GM19099 (cell line): ENCODE measurements around the gene FAM162A.

Source experiments
- POLR2A ChIP-seq: IDR thresholded peaks from 3 replicates; pipeline ENCODE4 v1.6.1; 2011; ENCODE audit warnings: low read depth; ENCODE audit not compliant: insufficient read length; ENCODE audit errors: extremely low read depth

The FAM162A gene, protein sequence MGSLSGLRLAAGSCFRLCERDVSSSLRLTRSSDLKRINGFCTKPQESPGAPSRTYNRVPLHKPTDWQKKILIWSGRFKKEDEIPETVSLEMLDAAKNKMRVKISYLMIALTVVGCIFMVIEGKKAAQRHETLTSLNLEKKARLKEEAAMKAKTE

DNA sequence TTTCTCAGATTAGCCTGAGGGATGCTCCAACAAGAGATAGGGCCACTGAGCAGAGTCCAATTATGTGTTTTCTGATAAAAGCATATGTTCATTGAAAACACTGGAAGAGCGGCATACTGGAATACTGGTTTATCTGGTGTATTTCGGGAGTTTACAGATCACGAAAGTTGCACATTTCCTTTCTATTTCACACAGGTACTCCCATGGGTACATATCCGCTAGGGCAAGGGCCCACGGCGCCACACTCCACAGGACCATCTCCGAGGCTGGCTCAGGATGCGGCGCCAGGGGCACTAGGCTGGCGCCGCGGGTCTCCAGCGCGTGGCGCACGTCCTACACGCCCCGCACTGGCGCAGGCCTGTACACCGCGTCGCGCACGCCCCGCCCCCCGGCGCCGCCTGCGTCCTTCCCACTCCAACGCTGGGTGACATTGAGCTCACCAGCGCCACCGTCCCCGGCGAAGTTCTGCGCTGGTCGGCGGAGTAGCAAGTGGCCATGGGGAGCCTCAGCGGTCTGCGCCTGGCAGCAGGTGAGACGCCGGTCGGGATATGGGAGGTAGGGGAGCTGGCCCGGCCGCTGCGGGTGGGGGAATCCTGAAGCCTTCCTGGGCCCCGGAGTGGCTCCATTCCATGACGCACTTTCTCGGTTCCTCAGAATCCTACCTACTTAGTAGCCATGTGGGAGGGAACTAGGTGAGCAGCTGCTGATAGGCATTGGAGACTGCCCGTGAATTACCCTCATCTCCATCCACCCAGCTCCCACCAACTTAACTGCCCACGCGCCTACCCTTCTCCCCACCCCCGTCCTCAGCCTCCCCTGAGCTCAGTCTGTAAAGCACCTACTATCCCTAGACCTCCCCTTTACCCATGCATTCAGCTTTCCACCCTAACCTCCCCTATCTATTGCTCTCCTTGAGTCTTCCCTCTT, at the start of gene FAM162A:
Gene FAM162A, plus strand, starts transcription at position 412 of the 927 bp plus-strand sequence. Its CDS starts 84 bp downstream, at position 496.
- TF ChIP-seq POLR2A: peak; percentile 88

DNA sequence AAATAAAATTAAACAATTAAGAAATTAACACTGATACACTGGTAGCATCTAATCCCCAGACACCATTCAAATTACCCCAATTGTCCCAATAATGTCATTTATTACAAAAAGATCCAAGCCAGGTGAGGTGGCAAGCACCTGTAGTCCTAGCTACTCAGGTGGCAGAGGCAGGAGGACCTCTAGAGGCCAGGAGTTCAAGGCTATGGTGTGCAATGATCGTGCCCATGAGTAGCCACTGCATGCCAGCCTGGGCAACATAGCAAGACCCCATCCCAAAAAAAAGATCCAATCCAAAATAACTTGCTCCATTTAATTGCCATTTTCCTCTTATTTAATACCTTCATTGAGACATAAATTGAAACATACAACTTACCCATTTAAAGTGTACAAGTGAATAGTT, 41.2 kb upstream of the FAM162A start:
- TF ChIP-seq POLR2A: no peak

DNA sequence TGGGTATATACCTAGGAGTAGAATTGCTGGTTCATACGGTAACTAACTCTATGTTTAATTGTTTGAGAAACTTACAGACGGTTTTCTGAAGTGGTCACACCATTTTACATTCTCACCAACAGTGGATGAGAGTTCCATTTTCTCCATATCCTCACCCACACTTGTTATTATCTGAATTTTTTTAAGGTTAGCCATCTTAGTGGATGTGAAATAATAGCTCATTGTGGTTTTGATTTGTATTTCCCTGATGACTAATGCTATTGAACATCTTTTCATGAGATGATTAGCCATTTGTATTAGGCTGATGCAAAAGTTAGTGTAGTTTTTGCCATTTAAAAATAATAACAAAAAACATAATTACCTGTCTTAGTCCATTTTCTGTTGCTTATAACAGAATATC, 40.3 kb upstream of the FAM162A start:
- TF ChIP-seq POLR2A: no peak

DNA sequence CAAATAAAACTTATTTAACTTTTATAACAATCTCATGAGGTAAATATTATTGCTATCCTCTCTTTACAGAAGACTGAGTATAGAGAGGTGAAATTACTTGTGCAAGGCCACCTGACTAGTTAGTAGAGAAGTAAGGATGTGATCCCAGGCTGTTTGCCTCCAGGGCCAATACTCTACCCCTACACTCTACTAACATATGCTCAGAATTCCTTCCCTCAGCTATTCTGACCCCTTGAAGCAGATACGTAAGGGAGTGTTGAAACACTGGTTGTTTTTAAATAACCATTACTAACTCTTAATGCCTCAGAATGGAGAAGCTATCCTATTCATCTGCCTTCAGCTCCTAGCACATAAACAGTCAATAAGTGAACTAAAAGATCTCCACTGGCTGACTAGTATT, 34.8 kb upstream of the FAM162A start:
- TF ChIP-seq POLR2A: no peak

DNA sequence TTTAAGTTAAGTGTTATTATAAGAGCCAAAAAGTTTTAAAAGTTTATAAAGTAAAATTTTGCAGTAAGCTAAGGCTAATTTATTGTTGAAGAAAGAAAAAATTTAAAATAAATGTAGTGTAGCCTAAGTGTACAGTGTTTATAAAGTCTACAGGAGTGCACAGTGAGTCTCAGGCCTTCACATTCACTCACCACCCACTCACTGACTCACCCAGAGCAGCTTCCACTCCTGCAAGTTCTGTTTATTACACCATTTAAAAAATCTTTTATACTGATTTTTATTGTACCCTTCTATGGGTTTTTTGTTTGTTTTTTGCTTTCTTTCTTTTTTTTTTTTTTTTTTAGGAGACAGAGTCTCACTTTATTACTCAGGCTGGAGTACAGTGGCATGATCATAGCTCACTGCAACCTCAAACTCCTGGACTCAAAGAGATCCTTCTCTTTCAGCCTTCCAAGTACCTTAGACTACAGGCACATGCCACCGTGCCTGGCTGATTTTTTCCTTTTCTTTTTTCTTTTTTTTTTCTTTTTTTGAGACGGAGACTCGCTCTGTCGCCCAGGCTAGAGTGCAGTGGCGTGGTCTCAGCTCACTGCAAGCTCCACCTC, 33.1 kb upstream of the FAM162A start:
- TF ChIP-seq POLR2A: no peak

GRCh38 chr3:122351612-122352011, 32.4 kb upstream of the FAM162A start:
- no peak for TF ChIP-seq POLR2A

DNA sequence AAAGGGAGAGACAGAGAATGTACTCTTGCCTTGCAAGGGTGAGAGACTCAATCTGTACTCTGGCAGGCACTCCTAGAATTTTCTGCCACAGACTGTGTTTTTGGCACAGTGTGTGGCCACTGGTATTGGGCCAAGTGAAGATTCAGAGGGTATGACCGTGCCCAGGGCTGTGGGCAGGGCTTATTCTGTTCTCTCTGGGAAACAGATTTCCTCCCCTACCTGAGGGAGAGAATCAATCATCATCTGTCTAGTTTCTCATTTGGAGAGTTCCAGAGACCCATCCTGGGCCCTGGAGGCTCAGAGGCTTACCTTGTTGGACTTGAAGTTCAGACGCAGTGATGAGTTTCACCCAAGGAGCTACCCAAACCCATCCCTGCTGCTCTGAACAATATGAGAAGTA, 30.8 kb upstream of the FAM162A start:
- no peak for TF ChIP-seq POLR2A

- TF ChIP-seq POLR2A: no peak
Measured at GRCh38 chr3:122353893-122354401, 30.0 kb upstream of the FAM162A start.

GRCh38 chr3:122355612-122356011, 28.4 kb upstream of the FAM162A start:
- no peak for TF ChIP-seq POLR2A

DNA sequence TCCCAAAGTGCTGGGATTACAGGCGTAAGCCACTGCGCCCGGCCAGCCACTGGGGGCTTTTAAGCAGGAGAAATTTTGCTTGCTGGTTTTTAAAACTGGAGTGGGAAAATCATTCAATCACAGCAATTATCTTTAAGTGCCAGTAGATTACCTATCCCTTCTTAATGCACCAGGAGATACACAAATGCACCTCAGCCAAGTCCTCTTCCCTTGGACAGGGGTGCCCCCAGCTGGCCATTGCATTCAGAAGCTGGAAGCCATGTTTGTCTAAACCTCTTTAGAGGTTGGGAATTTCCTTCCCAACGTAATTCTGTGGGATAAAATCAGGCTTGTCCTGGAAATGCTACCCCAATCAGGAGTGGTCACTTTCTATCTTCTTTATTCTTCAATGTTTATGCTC, 27.6 kb upstream of the FAM162A start:
- TF ChIP-seq POLR2A: no peak

DNA sequence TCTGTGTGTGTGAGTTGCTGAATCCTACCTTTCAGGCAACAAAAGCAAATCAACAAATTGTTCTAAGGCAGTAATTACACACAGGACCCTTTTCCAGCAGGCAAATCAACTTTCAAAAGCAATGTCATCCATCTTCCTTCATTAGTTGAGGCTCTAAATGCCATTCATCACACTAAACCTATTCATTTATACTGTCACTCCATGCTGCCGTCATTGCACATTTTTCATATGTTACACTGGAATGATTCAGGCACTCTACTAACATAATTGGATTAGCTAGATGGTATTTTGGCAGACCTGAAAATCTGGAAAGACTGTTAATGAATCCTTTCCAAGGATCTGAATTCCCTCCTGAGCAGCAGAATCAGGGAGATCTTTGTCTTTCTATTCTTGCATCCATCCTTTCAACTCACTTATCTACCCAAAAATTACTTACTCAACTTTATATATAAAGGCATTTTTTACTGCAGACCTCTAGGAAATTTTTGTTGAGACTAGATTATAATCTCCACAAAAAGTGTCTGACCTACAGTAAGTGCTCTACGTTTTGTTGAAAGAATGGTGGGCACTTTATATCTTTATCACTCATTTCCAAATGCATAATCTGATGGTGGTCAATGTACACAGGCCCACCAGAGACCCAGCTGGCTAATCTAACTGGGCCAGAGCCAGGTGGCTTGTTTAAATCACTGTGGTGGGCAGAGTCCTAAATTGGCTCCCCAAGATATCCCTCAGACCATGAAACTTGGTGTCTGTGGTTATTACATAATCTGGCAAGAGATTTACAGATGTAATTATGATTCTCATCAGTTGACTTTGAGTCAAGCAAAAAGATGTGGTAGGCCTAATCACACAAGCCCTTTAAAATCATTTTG, 25.9 kb upstream of the FAM162A start:
- TF ChIP-seq POLR2A: no peak

DNA sequence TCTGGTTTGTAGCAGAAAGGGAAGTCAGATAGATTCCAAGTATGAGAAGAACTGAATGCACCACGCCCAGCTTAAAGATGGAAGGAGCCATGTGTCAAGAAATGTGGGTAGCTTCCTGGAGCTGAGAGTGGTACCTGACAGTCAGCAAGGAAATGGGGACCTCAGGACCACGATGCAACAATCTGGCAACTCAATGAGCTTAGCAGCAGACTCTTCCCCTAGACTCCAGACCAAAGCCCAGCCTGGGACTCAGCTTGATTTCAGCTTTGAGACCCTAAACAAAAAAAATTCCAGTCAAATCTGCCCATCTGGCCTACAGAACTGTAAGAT, 25.3 kb upstream of the FAM162A start:
- TF ChIP-seq POLR2A: no peak

GRCh38 chr3:122362026-122362425, 22.0 kb upstream of the FAM162A start:
- TF ChIP-seq POLR2A: no peak

DNA sequence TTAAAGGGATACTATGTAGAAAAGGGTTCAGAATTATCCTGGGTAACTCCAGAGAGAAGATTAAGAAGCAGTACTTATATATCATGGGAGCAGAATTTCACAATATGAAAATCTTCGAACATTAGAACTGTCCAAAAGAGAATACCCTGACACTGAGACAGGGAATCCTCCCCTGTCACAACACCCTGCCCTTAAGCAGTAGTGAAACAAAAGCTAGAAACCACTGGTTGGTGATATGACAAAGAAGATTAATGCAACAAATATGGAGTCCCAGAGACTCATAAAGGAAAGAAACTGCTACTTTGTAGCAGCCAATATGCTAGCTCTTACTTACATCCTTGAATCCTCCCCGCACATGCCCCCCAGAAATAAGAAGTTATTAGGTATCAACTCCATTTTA, 19.5 kb upstream of the FAM162A start:
- no peak for TF ChIP-seq POLR2A

DNA sequence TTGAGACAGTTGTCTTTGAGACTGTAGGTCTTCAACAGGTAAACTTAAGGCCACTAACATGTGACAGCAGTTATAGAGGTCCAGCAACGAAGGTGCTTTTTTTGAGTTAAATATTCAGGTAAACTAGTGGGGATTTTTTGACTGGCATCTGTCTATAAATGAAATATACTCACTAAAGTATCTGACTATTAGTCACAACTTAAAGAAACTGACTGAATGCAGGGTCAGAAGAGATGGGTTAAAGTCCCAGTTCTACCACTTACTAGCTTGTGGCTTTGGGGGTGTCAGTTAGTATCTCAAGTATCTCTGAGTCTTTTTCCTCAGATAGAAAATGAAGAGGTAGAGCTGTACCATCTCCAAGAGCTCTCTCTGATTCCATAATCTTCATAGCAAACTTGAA, 18.9 kb upstream of the FAM162A start:
- no peak for TF ChIP-seq POLR2A
